ENCODE measurements around the gene PLAC8. TPM values are rescaled to one million over a fixed set of nuclear protein-coding genes. Genes with fewer than 3 reads are reported as not detected.
A peak's percentile ranks its signal among the peaks of the same experiment; 100 is the strongest.
"Not testable (repeated sequence)": the region's sequence is repeated elsewhere in the genome, so short reads cannot be mapped to it uniquely, and the experiment has no call there.

Gene PLAC8
- total RNA-seq, 2 donors from 2014 or later: 10.0 to 37.4 TPM

GRCh38 chr4:83109480-83110222 is 4.9 kb downstream of the PLAC8 start:
- H3K4me1 Mint-ChIP-seq (ENCODE audit: low read depth in 2 of 2): peaks cover 53 to 69% of the 10 kb centered on the region in 2 donors
- peak overlapping the region; percentile 95 for H3K4me3 Mint-ChIP-seq
- no peaks in the 10 kb centered on the region for H3K9me3 Mint-ChIP-seq
- DNase-seq (ENCODE audit: low spot score): peak; percentile 75
- no peaks in the 10 kb centered on the region for H3K27me3 Mint-ChIP-seq
- H3K27ac Mint-ChIP-seq: peak overlapping the region; percentile 95 to 96
- ATAC-seq: peak; percentile 75 to 78
- H3K36me3 Mint-ChIP-seq: peaks cover 7% of the 10 kb centered on the region

- ATAC-seq (no peak), DNase-seq (ENCODE audit: low spot score) (no peak)
- H3K27ac Mint-ChIP-seq: peak overlapping the region; percentile 95 to 96
- H3K9me3 Mint-ChIP-seq: no peaks in the 10 kb centered on the region
- H3K4me3 Mint-ChIP-seq: peak overlapping the region; percentile 95
- peaks cover 55 to 62% of the 10 kb centered on the region in 2 donors for H3K4me1 Mint-ChIP-seq (ENCODE audit: low read depth in 2 of 2)
- H3K27me3 Mint-ChIP-seq: no peaks in the 10 kb centered on the region
- peaks cover 7% of the 10 kb centered on the region for H3K36me3 Mint-ChIP-seq
These were observed 6.2 kb downstream of the PLAC8 start for GRCh38 chr4:83108101-83108861.

GRCh38 chr4:83107631-83108030 is 6.9 kb downstream of the PLAC8 start:
- Mint-ChIP-seq H3K27me3 (no peaks in the 10 kb centered on the region), H3K27ac (peak overlapping the region; percentile 95 to 96), H3K4me1 (ENCODE audit: low read depth in 2 of 2) (peaks cover 52 to 57% of the 10 kb centered on the region in 2 donors), H3K36me3 (peaks cover 8% of the 10 kb centered on the region), H3K9me3 (no peaks in the 10 kb centered on the region), H3K4me3 (peak overlapping the region; percentile 95)
- ATAC-seq (peak in 1 of 2 donors; percentile 41), DNase-seq (ENCODE audit: low spot score) (no peak)

- no peaks in the 10 kb centered on the region for H3K9me3 Mint-ChIP-seq
- no peaks in the 10 kb centered on the region for H3K27me3 Mint-ChIP-seq
- no peak for DNase-seq (ENCODE audit: low spot score)
- H3K4me1 Mint-ChIP-seq (ENCODE audit: low read depth in 2 of 2): peaks cover 59 to 61% of the 10 kb centered on the region in 2 donors
- no peak for ATAC-seq
- peaks cover 22% of the 10 kb centered on the region for H3K36me3 Mint-ChIP-seq
- peak overlapping the region; percentile 61 for H3K4me3 Mint-ChIP-seq
- H3K27ac Mint-ChIP-seq: peak overlapping the region; percentile 95 to 96
These were observed 9.5 kb downstream of the PLAC8 start for GRCh38 chr4:83104991-83105390.

GRCh38 chr4:83096397-83096796 is 18.1 kb downstream of the PLAC8 start:
- ATAC-seq (no peak), DNase-seq (ENCODE audit: low spot score) (no peak)
- H3K4me1 Mint-ChIP-seq (ENCODE audit: low read depth in 2 of 2): peaks cover 60 to 69% of the 10 kb centered on the region in 2 donors
- H3K27ac Mint-ChIP-seq: peak overlapping the region; percentile 95 to 96
- H3K4me3 Mint-ChIP-seq: peak overlapping the region; percentile 71
- no peaks in the 10 kb centered on the region for H3K9me3 Mint-ChIP-seq
- peaks cover 26% of the 10 kb centered on the region for H3K36me3 Mint-ChIP-seq
- no peaks in the 10 kb centered on the region for H3K27me3 Mint-ChIP-seq

GRCh38 chr4:83093060-83093640 is 21.4 kb downstream of the PLAC8 start:
- Mint-ChIP-seq H3K27ac (peak overlapping the region; percentile 95 to 96), H3K4me3 (no peak overlapping the region), H3K36me3 (peaks cover 25% of the 10 kb centered on the region), H3K27me3 (no peaks in the 10 kb centered on the region), H3K9me3 (no peaks in the 10 kb centered on the region), H3K4me1 (ENCODE audit: low read depth in 2 of 2) (peaks cover 56 to 57% of the 10 kb centered on the region in 2 donors)
- DNase-seq (ENCODE audit: low spot score) (no peak), ATAC-seq (no peak)

- Mint-ChIP-seq H3K9me3 (no peaks in the 10 kb centered on the region), H3K36me3 (peaks cover 15% of the 10 kb centered on the region), H3K27me3 (no peaks in the 10 kb centered on the region), H3K4me1 (ENCODE audit: low read depth in 2 of 2) (peaks cover 35 to 36% of the 10 kb centered on the region in 2 donors), H3K27ac (peak overlapping the region; percentile 63 to 64), H3K4me3 (no peak overlapping the region)
- DNase-seq (ENCODE audit: low spot score) (no peak), ATAC-seq (no peak)
These were observed 24.9 kb downstream of the PLAC8 start for GRCh38 chr4:83089410-83090157.

GRCh38 chr4:83084956-83085355 is 29.6 kb downstream of the PLAC8 start:
- DNase-seq (ENCODE audit: low spot score); H3K4me3 Mint-ChIP-seq; H3K27me3 Mint-ChIP-seq; H3K9me3 Mint-ChIP-seq; ATAC-seq; H3K36me3 Mint-ChIP-seq: not testable (repeated sequence)
- peak overlapping the region; percentile 79 to 90 for H3K27ac Mint-ChIP-seq
- peaks cover 44 to 50% of the 10 kb centered on the region in 2 donors for H3K4me1 Mint-ChIP-seq (ENCODE audit: low read depth in 2 of 2)

GRCh38 chr4:83083925-83084475 is 30.5 kb downstream of the PLAC8 start:
- H3K4me1 Mint-ChIP-seq (ENCODE audit: low read depth in 2 of 2): peaks cover 40 to 48% of the 10 kb centered on the region in 2 donors
- peak overlapping the region; percentile 73 to 95 for H3K27ac Mint-ChIP-seq
- peaks cover 2% of the 10 kb centered on the region for H3K36me3 Mint-ChIP-seq
- peak overlapping the region; percentile 16 for H3K4me3 Mint-ChIP-seq
- no peaks in the 10 kb centered on the region for H3K9me3 Mint-ChIP-seq
- peak; percentile 84 to 85 for ATAC-seq
- H3K27me3 Mint-ChIP-seq: no peaks in the 10 kb centered on the region
- peak; percentile 68 for DNase-seq (ENCODE audit: low spot score)

GRCh38 chr4:83082777-83083176 is 31.8 kb downstream of the PLAC8 start:
- peak; percentile 93 to 94 for ATAC-seq
- H3K9me3 Mint-ChIP-seq: no peaks in the 10 kb centered on the region
- no peaks in the 10 kb centered on the region for H3K36me3 Mint-ChIP-seq
- peaks cover 37 to 46% of the 10 kb centered on the region in 2 donors for H3K4me1 Mint-ChIP-seq (ENCODE audit: low read depth in 2 of 2)
- H3K27me3 Mint-ChIP-seq: no peaks in the 10 kb centered on the region
- peak overlapping the region; percentile 37 for H3K4me3 Mint-ChIP-seq
- DNase-seq (ENCODE audit: low spot score): peak; percentile 86
- peak overlapping the region; percentile 73 to 95 for H3K27ac Mint-ChIP-seq

- H3K27ac Mint-ChIP-seq: peak overlapping the region in 1 of 2 donors; percentile 56
- H3K36me3 Mint-ChIP-seq: peaks cover 11% of the 10 kb centered on the region
- ATAC-seq (no peak), DNase-seq (ENCODE audit: low spot score) (no peak)
- no peak overlapping the region for H3K4me3 Mint-ChIP-seq
- no peaks in the 10 kb centered on the region for H3K9me3 Mint-ChIP-seq
- H3K27me3 Mint-ChIP-seq: no peaks in the 10 kb centered on the region
- H3K4me1 Mint-ChIP-seq (ENCODE audit: low read depth in 2 of 2): peaks cover 45 to 57% of the 10 kb centered on the region in 2 donors
These were observed 34.0 kb downstream of the PLAC8 start for GRCh38 chr4:83080561-83080960.

- H3K36me3 Mint-ChIP-seq: peaks cover 19% of the 10 kb centered on the region
- peaks cover 21 to 26% of the 10 kb centered on the region in 2 donors for H3K4me1 Mint-ChIP-seq (ENCODE audit: low read depth in 2 of 2)
- ATAC-seq: no peak
- H3K27ac Mint-ChIP-seq: peak overlapping the region in 1 of 2 donors; percentile 45
- H3K4me3 Mint-ChIP-seq: no peak overlapping the region
- H3K27me3 Mint-ChIP-seq: no peaks in the 10 kb centered on the region
- H3K9me3 Mint-ChIP-seq: no peaks in the 10 kb centered on the region
- DNase-seq (ENCODE audit: low spot score): no peak
These were observed 39.0 kb downstream of the PLAC8 start for GRCh38 chr4:83075311-83076095.
